ENCODE data around the gene SMCR8. TPM values are rescaled to one million over a fixed set of nuclear protein-coding genes. Genes with fewer than 3 reads are reported as not detected.
"Not testable (repeated sequence)": the region's sequence is repeated elsewhere in the genome, so short reads cannot be mapped to it uniquely, and the experiment has no call there.

The SMCR8 gene
- total RNA-seq, 3 donors from 2014 or later (not counting 1 experiment from before 2014, with no cell fraction given) = 33.5 to 48.5 (median 39.2) TPM

GRCh38 chr17:18328643-18329204, 13.6 kb downstream of the SMCR8 start:
- no peak for TF ChIP-seq CTCF (IDR thresholded peaks at IDR 0.05)
- H3K36me3 Mint-ChIP-seq = no peaks in the 10 kb centered on the region
- Histone ChIP-seq H3K4me3 (ENCODE audit: low read length) (no peak overlapping the region), H3K4me1 (ENCODE audit: control insufficient read depth, insufficient read depth, low read length) (peaks cover 19% of the 10 kb centered on the region), H3K27ac (ENCODE audit: low read length) (no peak overlapping the region), H3K27me3 (ENCODE audit: control insufficient read depth, insufficient read depth, low read length) (no peaks in the 10 kb centered on the region), H3K36me3 (ENCODE audit: control insufficient read depth, insufficient read depth, low read length) (peaks cover 64% of the 10 kb centered on the region), H3K9me3 (ENCODE audit: control insufficient read depth, insufficient read depth, low read length) (no peaks in the 10 kb centered on the region)
- no peaks in the 10 kb centered on the region for H3K9me3 Mint-ChIP-seq
- WGBS (ENCODE audit: insufficient coverage) = 94% methylated on average over 9 of the region's 9 CpGs
- no peaks in the 10 kb centered on the region for H3K27me3 Mint-ChIP-seq (ENCODE audit: low read depth in 2 of 2)
- H3K4me3 Mint-ChIP-seq = no peak overlapping the region
- intact Hi-C loops (cut with micrococcal nuclease) = no loop called here
- H3K4me1 Mint-ChIP-seq = peaks cover 6 to 15% of the 10 kb centered on the region in 2 donors
- ATAC-seq (no peak), DNase-seq (no peak)
- H3K27ac Mint-ChIP-seq = no peak overlapping the region

- H3K27me3 Mint-ChIP-seq (ENCODE audit: low read depth in 2 of 2) = no peaks in the 10 kb centered on the region
- no peaks in the 10 kb centered on the region for H3K9me3 ChIP-seq (ENCODE audit: control insufficient read depth, insufficient read depth, low read length)
- H3K27ac ChIP-seq (ENCODE audit: low read length) = no peak overlapping the region
- intact Hi-C loops (cut with micrococcal nuclease) = no loop called here
- DNase-seq = peak in 1 of 2 donors; percentile 40
- H3K4me1 ChIP-seq (ENCODE audit: control insufficient read depth, insufficient read depth, low read length) = peaks cover 12% of the 10 kb centered on the region
- no peaks in the 10 kb centered on the region for H3K36me3 Mint-ChIP-seq
- 67% methylated on average over 9 of the region's 9 CpGs for WGBS (ENCODE audit: insufficient coverage)
- H3K36me3 ChIP-seq (ENCODE audit: control insufficient read depth, insufficient read depth, low read length) = peaks cover 53% of the 10 kb centered on the region
- peak in 1 of 3 donors; percentile 59 for ATAC-seq
- peaks cover 6% of the 10 kb centered on the region in 2 donors for H3K4me1 Mint-ChIP-seq
- H3K4me3 Mint-ChIP-seq = no peak overlapping the region
- no peaks in the 10 kb centered on the region for H3K9me3 Mint-ChIP-seq
- H3K4me3 ChIP-seq (ENCODE audit: low read length) = no peak overlapping the region
- H3K27me3 ChIP-seq (ENCODE audit: control insufficient read depth, insufficient read depth, low read length) = no peaks in the 10 kb centered on the region
- H3K27ac Mint-ChIP-seq = peak overlapping the region; percentile 59
- no peak for TF ChIP-seq CTCF (IDR thresholded peaks at IDR 0.05)
Measured at GRCh38 chr17:18331879-18332278, 16.8 kb downstream of the SMCR8 start.

GRCh38 chr17:18332909-18333489, 17.9 kb downstream of the SMCR8 start:
- H3K36me3 Mint-ChIP-seq = no peaks in the 10 kb centered on the region
- Histone ChIP-seq H3K4me3 (ENCODE audit: low read length) (no peak overlapping the region), H3K4me1 (ENCODE audit: control insufficient read depth, insufficient read depth, low read length) (peaks cover 12% of the 10 kb centered on the region), H3K27ac (ENCODE audit: low read length) (no peak overlapping the region), H3K36me3 (ENCODE audit: control insufficient read depth, insufficient read depth, low read length) (peaks cover 49% of the 10 kb centered on the region), H3K9me3 (ENCODE audit: control insufficient read depth, insufficient read depth, low read length) (no peaks in the 10 kb centered on the region), H3K27me3 (ENCODE audit: control insufficient read depth, insufficient read depth, low read length) (no peaks in the 10 kb centered on the region)
- no peak for TF ChIP-seq CTCF (IDR thresholded peaks at IDR 0.05)
- DNase-seq (no peak), ATAC-seq (no peak)
- H3K27ac Mint-ChIP-seq = no peak overlapping the region
- peaks cover 6% of the 10 kb centered on the region in 2 donors for H3K4me1 Mint-ChIP-seq
- intact Hi-C loops (cut with micrococcal nuclease) = no loop called here
- H3K9me3 Mint-ChIP-seq = no peaks in the 10 kb centered on the region
- H3K27me3 Mint-ChIP-seq (ENCODE audit: low read depth in 2 of 2) = no peaks in the 10 kb centered on the region
- WGBS (ENCODE audit: insufficient coverage) = 75% methylated on average over 3 of the region's 4 CpGs
- H3K4me3 Mint-ChIP-seq = no peak overlapping the region

GRCh38 chr17:18338158-18338557, 23.1 kb downstream of the SMCR8 start:
- H3K4me1 ChIP-seq (ENCODE audit: control insufficient read depth, insufficient read depth, low read length); ATAC-seq; H3K4me3 ChIP-seq (ENCODE audit: low read length); DNase-seq; H3K27ac Mint-ChIP-seq; H3K4me1 Mint-ChIP-seq; H3K27me3 ChIP-seq (ENCODE audit: control insufficient read depth, insufficient read depth, low read length); intact Hi-C loops (cut with micrococcal nuclease); H3K9me3 ChIP-seq (ENCODE audit: control insufficient read depth, insufficient read depth, low read length); H3K27me3 Mint-ChIP-seq (ENCODE audit: low read depth in 2 of 2); H3K4me3 Mint-ChIP-seq; H3K9me3 Mint-ChIP-seq; H3K36me3 Mint-ChIP-seq; H3K27ac ChIP-seq (ENCODE audit: low read length): not testable (repeated sequence)
- peaks cover 25% of the 10 kb centered on the region for H3K36me3 ChIP-seq (ENCODE audit: control insufficient read depth, insufficient read depth, low read length)
- 96% methylated on average over 17 of the region's 25 CpGs for WGBS (ENCODE audit: insufficient coverage)
